ENCODE data around the gene ZFPM1.

- no peak for TF ChIP-seq POLR2A (IDR thresholded peaks at IDR 0.05)
- no peak for TF ChIP-seq CTCF (IDR thresholded peaks at IDR 0.05)
Observed at GRCh38 chr16:88548985-88549384, 95.9 kb downstream of the ZFPM1 start.
